ENCODE data around the gene SLC38A10. TPM values are rescaled to one million over a fixed set of nuclear protein-coding genes. Genes with fewer than 3 reads are reported as not detected.
"Not testable (repeated sequence)": the region's sequence is repeated elsewhere in the genome, so short reads cannot be mapped to it uniquely, and the experiment has no call there.

SLC38A10 gene
- polyA plus RNA-seq, 1 of the 3 experiments (the other 2 are of a cell fraction), result 82.2 TPM

DNA sequence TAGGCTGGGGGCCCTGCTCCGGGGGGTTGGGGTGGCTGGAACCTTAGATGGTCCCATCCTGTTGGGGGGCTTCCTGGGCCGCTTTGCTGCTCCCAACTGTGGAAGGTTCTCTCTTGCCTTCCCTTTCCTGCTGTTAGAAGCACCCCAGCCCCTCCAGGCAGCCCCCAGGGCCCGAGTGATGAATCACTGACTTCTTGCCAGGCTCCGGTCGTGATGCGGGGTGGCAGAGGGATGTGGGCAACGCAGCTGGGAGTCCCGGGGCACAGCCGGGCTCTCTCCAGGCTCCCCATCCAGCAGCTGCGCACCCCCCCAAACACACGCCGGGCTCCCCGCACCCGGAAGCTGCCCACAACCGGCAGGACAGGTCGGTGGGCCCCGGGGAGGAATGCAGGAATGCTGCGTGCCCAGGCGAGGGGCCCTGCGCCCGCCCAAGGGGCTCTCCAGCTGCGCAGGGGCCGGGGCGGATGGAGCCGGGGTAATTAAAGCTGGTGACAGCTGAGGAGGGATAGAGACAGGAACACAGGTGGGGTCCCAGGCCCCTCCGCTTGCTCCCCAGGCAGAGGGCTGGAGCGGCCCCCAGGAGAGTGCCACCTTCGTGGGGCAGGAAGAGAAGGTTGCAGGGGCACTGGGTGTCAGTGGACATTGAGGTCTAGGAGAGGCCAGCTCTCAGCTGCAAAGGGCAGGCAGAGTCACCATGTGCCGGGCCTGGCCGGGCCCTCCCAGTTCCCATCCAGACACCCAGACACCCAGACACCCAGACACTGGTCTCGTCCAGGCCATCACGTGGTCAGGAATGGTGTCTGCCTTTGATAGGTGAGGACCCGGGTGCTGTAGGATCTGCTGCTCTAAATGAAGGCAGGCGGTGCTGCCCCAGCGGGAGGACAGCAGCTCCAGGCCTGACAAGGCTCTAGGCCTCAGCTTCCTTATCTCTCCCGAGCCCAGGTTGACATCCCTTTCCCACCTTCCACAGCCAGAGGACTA, 15.0 kb upstream of the SLC38A10 start (continued):
- no peak for TF ChIP-seq SIN3A (IDR thresholded peaks at IDR 0.05; ENCODE audit: borderline replicate concordance, low read depth, low read length)
- TF ChIP-seq GATA2 (CRISPR knock-in tag; IDR thresholded peaks at IDR 0.05), result no peak
- TF ChIP-seq RAD21 (IDR thresholded peaks at IDR 0.05; ENCODE audit: low read length), result peak; percentile 14; the same call in 1 of the 2 replicates
- TF ChIP-seq, protein P1, sequence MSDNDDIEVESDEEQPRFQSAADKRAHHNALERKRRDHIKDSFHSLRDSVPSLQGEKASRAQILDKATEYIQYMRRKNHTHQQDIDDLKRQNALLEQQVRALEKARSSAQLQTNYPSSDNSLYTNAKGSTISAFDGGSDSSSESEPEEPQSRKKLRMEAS (IDR thresholded peaks at IDR 0.05; ENCODE audit: low read depth), result no peak
- TF ChIP-seq TEAD4 (IDR thresholded peaks at IDR 0.05; ENCODE audit: borderline replicate concordance, insufficient read depth), result no peak
- TF ChIP-seq MEF2A (IDR thresholded peaks at IDR 0.05; ENCODE audit: borderline replicate concordance, low read depth), result no peak

DNA sequence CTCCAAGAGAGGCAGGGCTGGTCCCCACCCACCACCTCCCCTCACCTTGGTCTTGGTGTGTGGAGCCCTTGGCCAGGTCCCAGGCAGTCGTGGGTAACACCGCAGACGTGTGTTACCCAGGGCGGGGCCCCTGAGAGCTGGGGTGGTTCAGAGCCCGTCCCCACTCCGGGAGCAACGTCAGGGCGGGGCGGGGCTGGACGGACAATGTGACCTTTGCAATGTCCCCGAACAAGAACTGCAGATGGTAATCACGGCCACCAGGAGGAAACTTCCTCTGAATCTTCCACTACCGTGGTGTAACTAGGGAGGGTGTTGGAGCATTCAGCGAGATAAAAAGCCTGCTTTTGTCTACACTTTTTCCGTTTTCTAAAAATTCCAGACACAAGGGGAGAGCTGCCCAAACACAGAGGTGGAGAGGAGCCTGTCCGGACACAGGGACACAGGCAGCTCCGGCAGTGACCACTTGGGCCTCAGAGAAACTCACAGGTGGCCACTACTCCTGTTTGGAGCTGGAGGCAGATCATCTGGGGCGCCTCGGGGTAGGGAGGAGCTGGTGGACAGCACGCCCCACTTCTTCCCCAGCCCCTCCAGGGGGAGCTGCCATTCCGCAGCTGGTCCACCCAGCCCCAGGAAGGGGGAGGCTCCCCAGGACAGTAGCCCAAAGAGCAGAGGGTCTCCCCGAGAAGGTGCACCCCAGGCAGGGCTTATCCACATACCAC, 14.2 kb upstream of the SLC38A10 start:
- H3K4me2 ChIP-seq, result no peak overlapping the region
- peaks cover 0 to 87% of the 10 kb centered on the region in 2 experiments; a peak in 2 of 4 replicates for H3K4me1 ChIP-seq (ENCODE audit: control insufficient read depth in 1 of 2, insufficient read depth in 2 of 2, low read depth in 1 of 2, low read length in 1 of 2)
- no peaks in the 10 kb centered on the region for H4K20me1 ChIP-seq (ENCODE audit: insufficient read depth)
- no peak overlapping the region for H2AFZ ChIP-seq (ENCODE audit: low read depth)
- no peaks in the 10 kb centered on the region for H3K36me3 ChIP-seq (replicated peaks in 1 of 2; ENCODE audit: control insufficient read depth in 1 of 2, insufficient read depth in 2 of 2, low read length in 1 of 2)
- no peak overlapping the region for H3K4me3 ChIP-seq (ENCODE audit: low read depth in 2 of 2, low read length in 1 of 2)
- no peak overlapping the region for H3K9ac ChIP-seq
- 49% methylated on average over 21 of the region's 22 CpGs for WGBS (ENCODE audit: low lambda C conversion rate)
- CTCF ChIA-PET, result interaction anchor here (0.6 to 17.2 kb wide), 27 partner anchors 11 to 286 kb away, joined by 3 to 295 read pairs (median 8); partner anchors contain the start of gene BAHCC1
- POLR2A ChIA-PET, result interaction anchor here (0.7 to 3.8 kb wide), 8 partner anchors 10 to 110 kb away, joined by 3 to 37 read pairs (median 4); no protein-coding TSS in a partner anchor
- no peaks in the 10 kb centered on the region for H3K79me2 ChIP-seq (ENCODE audit: insufficient read depth)
- H3K9me2 ChIP-seq, result no peaks in the 10 kb centered on the region
- peak; percentile 84 for DNase-seq
- H3K27me3 ChIP-seq (ENCODE audit: insufficient read depth), result peaks cover 6% of the 10 kb centered on the region; the same call in 1 of the 2 replicates
- TF ChIP-seq GATA2 (CRISPR knock-in tag; IDR thresholded peaks at IDR 0.05) (peak; percentile 14; the same call in 1 of the 2 replicates), MXI1 (IDR thresholded peaks at IDR 0.05; ENCODE audit: low read depth, low read length) (peak; percentile 32; the same call in 1 of the 2 replicates), RAD21 (IDR thresholded peaks at IDR 0.05; ENCODE audit: low read length) (peak; percentile 46), CHD2 (IDR thresholded peaks at IDR 0.05; ENCODE audit: low read length, partially characterized antibody) (no peak), SMC3 (IDR thresholded peaks at IDR 0.05; ENCODE audit: low read depth, low read length) (peak; percentile 19; the same call in 1 of the 2 replicates)
- TF ChIP-seq, protein P2, sequence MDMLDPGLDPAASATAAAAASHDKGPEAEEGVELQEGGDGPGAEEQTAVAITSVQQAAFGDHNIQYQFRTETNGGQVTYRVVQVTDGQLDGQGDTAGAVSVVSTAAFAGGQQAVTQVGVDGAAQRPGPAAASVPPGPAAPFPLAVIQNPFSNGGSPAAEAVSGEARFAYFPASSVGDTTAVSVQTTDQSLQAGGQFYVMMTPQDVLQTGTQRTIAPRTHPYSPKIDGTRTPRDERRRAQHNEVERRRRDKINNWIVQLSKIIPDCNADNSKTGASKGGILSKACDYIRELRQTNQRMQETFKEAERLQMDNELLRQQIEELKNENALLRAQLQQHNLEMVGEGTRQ (IDR thresholded peaks at IDR 0.05; ENCODE audit: borderline replicate concordance, low read depth, low read length), result no peak
- TF ChIP-seq, protein P3, sequence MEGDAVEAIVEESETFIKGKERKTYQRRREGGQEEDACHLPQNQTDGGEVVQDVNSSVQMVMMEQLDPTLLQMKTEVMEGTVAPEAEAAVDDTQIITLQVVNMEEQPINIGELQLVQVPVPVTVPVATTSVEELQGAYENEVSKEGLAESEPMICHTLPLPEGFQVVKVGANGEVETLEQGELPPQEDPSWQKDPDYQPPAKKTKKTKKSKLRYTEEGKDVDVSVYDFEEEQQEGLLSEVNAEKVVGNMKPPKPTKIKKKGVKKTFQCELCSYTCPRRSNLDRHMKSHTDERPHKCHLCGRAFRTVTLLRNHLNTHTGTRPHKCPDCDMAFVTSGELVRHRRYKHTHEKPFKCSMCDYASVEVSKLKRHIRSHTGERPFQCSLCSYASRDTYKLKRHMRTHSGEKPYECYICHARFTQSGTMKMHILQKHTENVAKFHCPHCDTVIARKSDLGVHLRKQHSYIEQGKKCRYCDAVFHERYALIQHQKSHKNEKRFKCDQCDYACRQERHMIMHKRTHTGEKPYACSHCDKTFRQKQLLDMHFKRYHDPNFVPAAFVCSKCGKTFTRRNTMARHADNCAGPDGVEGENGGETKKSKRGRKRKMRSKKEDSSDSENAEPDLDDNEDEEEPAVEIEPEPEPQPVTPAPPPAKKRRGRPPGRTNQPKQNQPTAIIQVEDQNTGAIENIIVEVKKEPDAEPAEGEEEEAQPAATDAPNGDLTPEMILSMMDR (IDR thresholded peaks at IDR 0.05), result peak; percentile 50
- peak overlapping the region in 1 of 2 experiments; percentile 99; a peak in 2 of 4 replicates for H3K27ac ChIP-seq (ENCODE audit: low read depth in 2 of 2, low read length in 1 of 2)
- no peaks in the 10 kb centered on the region for H3K9me3 ChIP-seq
- no peaks in the 10 kb centered on the region for H3F3A ChIP-seq (replicated peaks; ENCODE audit: insufficient read depth)

DNA sequence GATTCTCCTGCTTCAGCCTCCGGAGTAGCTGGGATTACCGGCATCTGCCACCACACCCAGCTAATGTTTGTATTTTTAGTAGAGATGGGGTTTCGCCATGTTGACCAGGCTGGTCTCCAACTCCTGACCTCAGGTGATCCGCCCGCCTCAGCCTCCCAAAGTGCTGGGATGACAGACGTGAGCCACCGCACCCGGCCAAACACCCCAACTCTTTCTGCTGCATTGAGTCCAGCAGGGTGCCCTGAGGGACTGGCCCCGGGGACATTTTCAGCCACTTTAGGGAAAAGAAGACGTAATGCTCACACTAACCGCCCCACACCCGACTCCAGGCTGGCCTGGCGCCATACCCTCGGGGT, 13.7 kb upstream of the SLC38A10 start:
- H3K36me3 ChIP-seq (replicated peaks in 1 of 2; ENCODE audit: control insufficient read depth in 1 of 2, insufficient read depth in 2 of 2, low read length in 1 of 2); H3K9me2 ChIP-seq; H2AFZ ChIP-seq (ENCODE audit: low read depth); H4K20me1 ChIP-seq (ENCODE audit: insufficient read depth); DNase-seq; H3K9me3 ChIP-seq; H3K9ac ChIP-seq; H3K4me3 ChIP-seq (ENCODE audit: low read depth in 2 of 2, low read length in 1 of 2); H3F3A ChIP-seq (replicated peaks; ENCODE audit: insufficient read depth); H3K27me3 ChIP-seq (ENCODE audit: insufficient read depth); H3K4me2 ChIP-seq; H3K79me2 ChIP-seq (ENCODE audit: insufficient read depth): not testable (repeated sequence)
- ChIA-PET CTCF (interaction anchor here (1.0 to 17.2 kb wide), 16 partner anchors 10 to 176 kb away, joined by 3 to 295 read pairs (median 12); partner anchors contain the start of gene BAHCC1), POLR2A (interaction anchor here (1.1 to 3.8 kb wide), 5 partner anchors 13 to 111 kb away, joined by 3 to 37 read pairs (median 4); no protein-coding TSS in a partner anchor)
- WGBS (ENCODE audit: low lambda C conversion rate), result 84% methylated on average over 14 of the region's 14 CpGs
- H3K4me1 ChIP-seq (ENCODE audit: control insufficient read depth in 1 of 2, insufficient read depth in 2 of 2, low read depth in 1 of 2, low read length in 1 of 2), result peaks cover 0 to 87% of the 10 kb centered on the region in 2 experiments; a peak in 2 of 4 replicates
- H3K27ac ChIP-seq (ENCODE audit: low read depth in 2 of 2, low read length in 1 of 2), result peak overlapping the region in 1 of 2 experiments; percentile 99; a peak in 2 of 4 replicates

Measured in SK-N-SH (cell line).